GM18907 (cell line): ENCODE measurements around the gene KPNA6.
"Not testable (repeated sequence)": the region's sequence is repeated elsewhere in the genome, so short reads cannot be mapped to it uniquely, and the experiment has no call there.

Experiments
- ATAC-seq: cut with Tn5 transposase; IDR thresholded peaks from one replicate; pipeline ENCODE4 v1.9.1; 2021; ENCODE audit warnings: mild to moderate bottlenecking, moderate library complexity; ENCODE audit not compliant: unreplicated experiment

KPNA6 gene

DNA sequence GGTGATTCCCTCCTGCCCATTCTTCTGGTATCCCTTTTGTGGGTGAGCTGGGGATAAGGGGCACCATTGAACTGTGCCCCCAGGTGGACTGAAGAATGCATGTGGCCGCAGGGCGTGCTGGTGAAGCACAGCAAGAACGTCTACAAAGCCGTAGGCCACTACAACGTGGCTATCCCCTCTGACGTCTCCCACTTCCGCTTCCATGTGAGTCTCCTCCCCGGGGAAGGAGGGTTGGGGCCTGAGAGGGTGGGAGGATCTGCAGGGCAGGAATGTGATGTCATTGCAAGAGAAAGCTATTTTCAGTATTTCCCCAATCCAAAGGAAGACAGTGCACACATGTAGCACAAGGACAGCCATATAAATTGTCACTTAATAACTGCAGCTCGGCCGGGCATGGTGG, 7.5 kb upstream of the KPNA6 start:
- ATAC-seq = no peak

DNA sequence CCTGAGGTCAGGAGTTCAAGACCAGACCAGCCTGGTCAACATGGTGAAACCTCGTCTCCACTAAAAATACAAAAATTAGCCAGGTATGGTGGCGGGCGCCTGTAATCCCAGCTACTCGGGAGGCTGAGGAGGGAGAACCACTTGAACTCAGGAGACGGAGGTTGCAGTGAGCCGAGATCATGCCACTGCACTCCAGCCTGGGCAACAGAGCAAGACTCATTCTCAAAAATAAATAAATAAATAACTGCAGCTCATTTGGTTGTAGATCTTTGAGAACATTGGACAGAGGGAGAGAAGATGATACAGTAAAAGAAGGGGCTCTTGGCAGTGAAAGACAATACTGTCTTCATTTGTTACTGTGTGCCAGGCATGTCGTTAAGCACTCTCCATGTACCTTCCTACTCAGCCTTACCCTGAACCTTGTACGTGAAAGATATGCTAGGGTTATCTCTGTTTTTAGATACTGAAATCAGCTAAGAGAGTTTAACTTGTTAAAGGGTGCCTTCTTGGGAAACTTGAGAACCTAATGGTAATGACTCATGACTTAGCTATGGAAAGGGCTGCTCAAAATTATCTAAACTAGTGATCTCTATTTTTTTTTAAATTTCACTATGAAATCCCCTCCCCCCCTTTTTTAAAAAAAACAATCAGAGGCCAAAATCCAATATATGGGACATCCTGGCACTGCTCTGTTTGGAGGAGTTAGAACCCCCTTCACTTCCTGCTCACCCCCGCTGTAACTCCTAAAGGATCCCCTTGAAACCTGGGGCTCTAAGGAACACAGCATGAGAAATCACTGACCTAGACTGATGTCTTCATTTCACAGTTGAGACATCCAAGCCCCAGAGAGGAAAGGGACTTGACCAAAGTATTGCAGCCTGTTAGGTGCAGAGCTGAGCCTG, 6.8 kb upstream of the KPNA6 start:
- ATAC-seq = no peak

DNA sequence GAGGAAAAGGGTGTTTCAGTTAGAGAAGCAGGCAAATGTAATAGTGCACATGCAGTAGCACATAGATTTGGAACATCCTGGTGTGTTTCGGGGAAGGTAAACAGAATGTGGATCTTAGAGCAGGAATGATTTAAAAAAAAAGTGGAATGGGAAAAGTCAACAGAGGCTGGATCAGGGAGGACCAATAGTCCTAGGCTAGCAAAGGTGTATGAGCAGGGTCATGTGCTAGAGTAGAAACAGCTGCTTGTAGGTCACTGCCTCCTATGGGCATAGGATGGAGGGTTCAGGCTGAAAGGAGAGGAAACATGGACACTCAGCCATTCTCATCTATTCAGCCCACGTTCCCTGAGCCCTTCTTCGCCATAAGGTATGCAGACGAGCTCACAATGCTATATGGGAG, 3.7 kb upstream of the KPNA6 start:
- ATAC-seq = no peak

DNA sequence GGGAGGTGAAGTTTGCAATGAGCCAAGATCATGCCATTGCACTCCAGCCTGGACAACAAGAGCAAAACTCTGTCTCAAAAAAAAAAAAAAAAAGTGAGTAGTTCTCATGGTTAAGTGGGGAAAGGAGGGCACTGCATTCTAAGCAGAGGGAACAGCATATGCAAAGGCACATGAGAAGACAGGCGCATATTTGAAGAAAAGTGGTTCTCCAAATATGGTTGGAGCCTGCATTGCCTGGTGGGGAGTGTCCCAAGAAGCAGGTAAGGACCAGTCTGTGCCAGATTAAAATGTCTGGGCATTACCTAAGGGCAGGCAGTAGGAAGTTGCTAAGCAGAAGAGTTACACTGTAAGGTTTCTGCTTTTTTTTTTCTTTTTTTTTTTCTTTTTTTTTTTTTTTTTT, 2.5 kb upstream of the KPNA6 start:
- no peak for ATAC-seq

- no peak for ATAC-seq
Measured at GRCh38 chr1:32106663-32107275, 1.1 kb upstream of the KPNA6 start.

GRCh38 chr1:32111040-32111623, 3.3 kb downstream of the KPNA6 start:
- no peak for ATAC-seq

DNA sequence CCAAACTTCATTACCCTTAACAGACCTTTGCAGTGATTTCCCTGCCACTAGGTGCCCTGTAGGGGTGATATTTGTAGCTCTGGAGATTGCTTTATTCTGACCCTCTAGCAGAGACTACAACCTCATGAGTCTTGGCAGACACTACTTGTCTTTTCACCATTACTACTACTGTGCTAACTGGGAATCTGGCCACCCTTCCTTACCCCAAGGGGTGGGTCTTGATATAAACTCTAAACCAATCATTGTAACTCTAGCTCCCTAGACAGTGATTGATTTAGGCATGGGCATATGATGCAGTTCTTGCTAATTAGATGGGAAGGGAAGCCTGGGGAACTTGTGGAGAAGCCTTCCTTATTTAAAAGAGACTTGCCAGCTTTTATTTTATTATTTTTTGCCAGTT, 3.9 kb downstream of the KPNA6 start:
- no peak for ATAC-seq

GRCh38 chr1:32112806-32113375, 5.0 kb downstream of the KPNA6 start:
- ATAC-seq = no peak

DNA sequence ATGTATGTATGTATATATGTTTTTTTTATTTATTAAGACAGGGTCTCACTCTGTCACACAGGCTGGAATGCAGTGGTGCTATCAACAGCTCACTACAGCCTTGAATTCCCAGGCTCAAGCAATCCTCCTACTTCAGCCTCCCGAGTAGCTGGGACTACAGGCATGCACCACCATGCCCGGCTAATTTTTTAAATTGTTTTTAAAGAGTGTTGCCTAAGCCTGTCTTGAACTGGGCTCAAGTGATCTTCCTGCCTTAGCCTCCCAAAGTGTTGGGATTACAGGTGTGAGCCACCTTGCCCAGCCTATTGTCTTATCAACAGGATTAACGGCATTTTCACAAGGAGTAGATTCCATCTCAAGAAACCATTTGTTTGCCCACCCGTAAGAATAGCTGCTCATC, 5.6 kb downstream of the KPNA6 start:
- not testable (repeated sequence) for ATAC-seq

DNA sequence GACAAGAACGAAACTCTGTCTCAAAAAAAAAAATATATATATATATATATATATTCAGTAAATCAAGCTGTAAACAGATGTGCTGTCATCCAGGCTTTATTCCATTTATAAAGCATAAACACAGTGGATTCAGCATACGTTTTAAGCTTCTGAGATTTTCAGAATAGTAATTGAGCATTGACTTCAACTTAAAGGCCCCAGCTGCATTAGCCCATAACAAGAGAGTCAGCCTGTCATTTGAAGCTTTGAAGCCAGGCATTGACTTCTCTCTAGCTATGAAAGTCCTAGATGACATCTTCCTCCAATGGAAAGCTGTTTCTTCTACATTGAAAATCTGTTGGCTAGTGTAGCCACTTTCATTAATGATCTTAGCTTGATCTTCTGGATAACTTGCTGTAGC, 6.6 kb downstream of the KPNA6 start:
- ATAC-seq = no peak

- ATAC-seq = no peak
Measured at GRCh38 chr1:32115496-32115895, 7.6 kb downstream of the KPNA6 start.

DNA sequence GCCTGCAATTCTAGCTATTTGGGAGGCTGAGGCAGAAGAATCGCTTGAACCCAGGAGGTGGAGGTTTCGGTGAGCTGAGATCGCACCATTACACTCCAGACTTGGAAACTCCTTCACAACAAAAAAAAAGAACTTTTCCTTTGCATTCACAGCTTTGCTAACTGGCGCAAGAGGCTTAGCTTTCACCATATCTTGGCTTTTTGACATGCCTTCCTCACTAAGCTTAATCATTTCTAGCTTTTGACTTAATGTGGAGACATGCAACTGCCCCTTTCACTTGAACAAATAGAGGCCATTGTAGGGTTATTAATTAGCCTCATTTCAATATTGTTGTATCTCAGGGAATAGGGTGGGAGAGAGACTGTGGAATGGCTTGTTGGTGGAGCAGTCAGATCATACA, 8.7 kb downstream of the KPNA6 start:
- no peak for ATAC-seq

DNA sequence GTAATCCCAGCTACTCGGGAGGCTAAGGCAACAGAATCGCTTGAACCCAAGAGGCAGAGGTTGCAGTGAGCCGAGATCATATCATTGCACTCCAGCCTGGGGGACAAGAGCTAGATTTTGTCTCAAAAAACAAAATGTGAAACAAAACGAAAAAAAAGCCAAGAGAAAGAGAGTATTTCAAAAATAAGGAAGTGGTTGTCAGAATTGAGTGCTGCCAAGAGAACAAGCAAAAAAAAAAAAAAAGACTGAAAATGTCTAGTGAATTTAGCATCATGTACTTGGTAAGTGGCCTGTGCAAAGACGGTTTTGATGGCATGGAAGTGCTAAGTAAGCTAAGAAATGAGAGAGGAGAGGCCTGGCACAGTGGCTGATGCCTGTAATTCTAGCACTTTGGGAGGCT, 14.3 kb downstream of the KPNA6 start:
- no peak for ATAC-seq

DNA sequence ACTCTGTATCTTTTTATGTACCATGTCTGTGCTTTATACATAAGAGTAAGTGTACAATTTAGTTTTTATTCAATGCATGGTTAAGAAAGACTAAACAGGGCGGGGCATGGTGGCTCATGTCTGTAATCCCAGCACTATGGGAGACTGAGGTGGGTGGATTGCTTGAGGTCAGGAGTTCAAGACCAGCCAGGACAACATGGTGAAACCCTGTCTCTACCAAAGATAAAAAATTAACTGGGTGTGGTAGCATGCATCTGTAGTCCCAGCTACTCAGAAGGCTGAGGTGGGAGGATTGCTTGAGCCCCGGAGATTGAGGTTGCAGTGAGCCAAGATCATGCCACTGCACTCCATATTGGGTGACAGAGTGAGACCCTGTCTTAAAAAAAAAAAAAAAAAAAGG, 15.5 kb downstream of the KPNA6 start:
- ATAC-seq = not testable (repeated sequence)

DNA sequence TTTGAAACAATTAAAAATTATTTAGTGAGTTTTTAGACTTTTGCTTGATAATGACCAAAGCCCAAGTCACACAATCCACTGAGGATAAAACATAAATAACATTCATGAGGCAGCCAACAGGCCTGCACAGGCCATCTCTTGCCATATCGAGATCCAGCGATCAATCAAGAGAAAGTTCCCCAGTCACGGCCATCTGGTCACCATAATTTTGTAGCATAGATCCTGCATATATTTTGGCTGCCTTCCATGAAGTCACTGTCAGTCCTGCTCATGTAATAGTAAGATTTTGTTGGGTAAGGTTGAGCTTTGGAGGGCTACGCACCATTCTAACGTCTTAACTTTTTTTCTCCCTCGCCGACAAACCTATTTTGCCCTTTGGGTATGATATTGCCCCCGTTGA, 17.5 kb downstream of the KPNA6 start:
- ATAC-seq = no peak

GRCh38 chr1:32126770-32127169, 18.9 kb downstream of the KPNA6 start:
- no peak for ATAC-seq

- ATAC-seq = no peak
Measured at GRCh38 chr1:32127409-32128198, 19.7 kb downstream of the KPNA6 start.

GRCh38 chr1:32128479-32128878, 20.6 kb downstream of the KPNA6 start:
- no peak for ATAC-seq

DNA sequence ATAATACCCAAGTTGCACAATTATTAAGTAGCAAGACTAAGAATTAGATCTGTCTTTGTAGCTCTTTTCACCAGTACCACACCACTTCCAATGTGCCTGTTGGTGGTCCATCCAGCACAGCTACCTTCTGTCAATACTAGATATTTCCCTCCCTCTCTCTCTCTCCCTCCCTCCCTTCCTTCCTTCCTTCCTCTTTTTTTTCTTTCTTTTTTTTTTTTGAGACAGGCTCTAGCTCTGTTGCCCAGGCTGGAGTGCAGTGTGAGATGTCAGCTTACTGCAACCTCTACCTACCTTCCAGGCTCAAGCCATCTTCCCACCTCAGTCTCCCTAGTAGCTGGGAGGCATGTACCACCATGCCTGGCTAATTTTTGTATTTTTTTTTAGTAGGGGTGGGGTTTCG, 21.1 kb downstream of the KPNA6 start:
- ATAC-seq = no peak

- not testable (repeated sequence) for ATAC-seq
Measured at GRCh38 chr1:32133950-32134280, 26.1 kb downstream of the KPNA6 start.

DNA sequence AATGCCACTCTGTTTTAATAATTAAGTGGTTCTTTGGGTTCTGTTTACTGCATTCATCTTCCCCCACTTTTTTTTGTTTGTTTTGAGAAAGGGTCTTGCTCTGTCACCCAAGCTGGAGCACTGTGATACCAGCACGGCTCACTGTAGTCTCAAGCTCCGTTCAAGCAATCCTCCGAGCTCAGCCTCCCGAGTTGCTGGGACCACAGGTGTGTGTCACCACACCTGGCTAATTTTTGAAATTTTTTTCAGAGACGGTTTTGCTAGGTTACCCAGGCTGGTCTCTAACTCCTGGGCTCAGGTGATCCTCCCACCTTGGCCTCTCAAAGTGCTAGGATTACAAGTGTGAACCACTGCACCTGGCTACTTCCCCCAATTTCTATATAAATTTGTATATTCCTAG, 29.3 kb downstream of the KPNA6 start:
- ATAC-seq = no peak
